T-helper 1 cell treated with Interleukin-12 subunit alpha and Interleukin-12 subunit beta and Interleukin-4 antibody, amounts not matched to agents 30 μg/mL and 1 μg/mL, for 36 hours (primary cell): ENCODE measurements around the gene APOBR.
A peak's percentile ranks its signal among the peaks of the same experiment; 100 is the strongest.
"Not testable (repeated sequence)": the region's sequence is repeated elsewhere in the genome, so short reads cannot be mapped to it uniquely, and the experiment has no call there.

Experiments
- H3K27ac Mint-ChIP-seq: one replicate; pipeline ENCODE4 v1.8.0; 2021; ENCODE audit warnings: mild to moderate bottlenecking, mixed read lengths
- H3K27me3 Mint-ChIP-seq: one replicate; pipeline ENCODE4 v1.8.0; 2021; ENCODE audit warnings: low read depth, mixed read lengths
- H3K36me3 Mint-ChIP-seq: one replicate; pipeline ENCODE4 v1.8.0; 2021; ENCODE audit warnings: low read depth, mixed read lengths
- H3K4me1 Mint-ChIP-seq: one replicate; pipeline ENCODE4 v1.8.0; 2021; ENCODE audit warnings: low read depth, mixed read lengths
- H3K4me3 Mint-ChIP-seq: one replicate; pipeline ENCODE4 v1.8.0; 2021; ENCODE audit warnings: mild to moderate bottlenecking, moderate library complexity, mixed read lengths
- H3K9me3 Mint-ChIP-seq: one replicate; pipeline ENCODE4 v1.8.0; 2021; ENCODE audit warnings: mixed read lengths

Gene APOBR

DNA sequence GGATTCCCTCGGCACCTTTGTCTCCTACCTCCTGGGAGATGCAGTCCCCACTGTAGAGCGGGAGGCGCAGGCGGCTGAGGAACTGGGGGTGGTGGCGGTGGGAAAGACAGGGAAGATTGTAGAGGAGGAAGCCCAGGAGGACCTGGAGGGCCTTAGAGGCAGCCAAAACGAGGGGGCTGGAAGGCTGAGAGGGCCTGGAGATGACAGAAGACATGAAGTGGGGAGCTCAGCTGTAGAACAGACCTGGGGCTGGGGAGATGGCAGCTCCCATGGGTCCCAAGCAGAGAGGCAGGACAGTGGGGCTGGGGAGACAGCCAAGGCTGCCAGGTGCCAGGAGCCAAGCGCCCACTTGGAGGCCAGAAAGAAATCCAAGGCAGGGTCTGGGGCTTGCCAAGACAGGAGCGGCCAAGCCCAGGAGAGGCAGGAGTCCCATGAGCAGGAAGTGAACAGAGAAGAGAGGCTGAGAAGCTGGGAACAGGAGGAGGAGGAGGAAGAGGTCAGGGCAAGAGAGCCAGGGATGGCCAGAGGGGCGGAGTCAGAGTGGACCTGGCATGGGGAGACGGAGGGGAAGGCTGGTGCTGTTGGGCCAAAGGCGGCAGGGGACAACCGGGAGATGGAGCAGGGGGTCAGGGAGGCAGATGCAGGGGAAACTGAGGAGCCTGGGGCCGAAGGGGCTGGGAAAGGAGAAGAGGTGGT, 803 bp downstream of the APOBR start:
- Mint-ChIP-seq H3K36me3 (peaks cover 23% of the 10 kb centered on the region), H3K27me3 (no peaks in the 10 kb centered on the region), H3K4me1 (peaks cover 49% of the 10 kb centered on the region), H3K4me3 (peak overlapping the region; percentile 83), H3K27ac (peak overlapping the region; percentile 97), H3K9me3 (no peaks in the 10 kb centered on the region)

DNA sequence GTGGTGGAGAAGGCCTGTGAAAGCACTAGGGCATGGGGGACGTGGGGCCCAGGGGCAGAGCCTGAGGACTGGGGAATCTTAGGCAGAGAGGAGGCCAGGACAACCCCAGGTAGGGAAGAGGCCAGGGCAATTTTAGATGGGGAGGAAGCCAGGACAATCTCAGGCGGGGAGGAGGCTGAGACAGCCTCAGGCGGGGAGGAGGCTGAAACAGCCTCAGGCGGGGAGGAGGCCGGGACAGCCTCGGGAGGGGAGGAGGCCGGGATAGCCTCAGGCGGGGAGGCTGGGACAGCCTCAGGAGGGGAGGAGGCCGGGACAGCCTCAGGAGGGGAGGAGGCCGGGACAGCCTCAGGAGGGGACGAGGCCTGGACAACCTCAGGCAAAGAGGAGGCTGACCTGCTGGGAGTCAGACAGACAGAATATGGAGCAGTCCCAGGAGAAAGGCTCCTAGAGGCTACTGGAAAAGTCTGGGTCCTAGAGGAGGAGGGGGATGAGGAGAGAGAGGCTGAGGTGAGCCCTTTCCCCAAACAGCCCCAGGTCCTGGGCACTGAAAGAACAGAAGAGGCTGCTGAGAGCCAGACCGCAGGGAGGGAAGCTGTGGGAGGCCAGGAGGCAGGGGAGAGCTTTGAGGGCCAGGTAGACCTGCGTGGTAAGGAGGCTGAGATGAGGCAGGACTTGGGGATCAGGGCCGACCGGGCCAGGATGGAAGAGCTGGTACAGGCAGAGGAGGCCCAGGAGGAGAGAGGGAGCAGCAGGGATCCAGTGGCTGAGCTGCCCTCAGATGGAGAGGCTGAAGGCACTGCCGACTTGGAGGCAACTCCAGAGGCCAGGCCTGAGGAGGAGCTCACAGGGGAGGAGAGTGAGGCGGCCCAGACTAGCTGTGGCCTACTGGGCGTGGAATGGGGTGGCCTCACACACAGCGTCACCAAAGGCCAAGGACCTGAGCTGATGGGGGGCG, 1.6 kb downstream of the APOBR start:
- Mint-ChIP-seq H3K4me3 (peak overlapping the region; percentile 83), H3K27me3 (no peaks in the 10 kb centered on the region), H3K27ac (peak overlapping the region; percentile 97), H3K9me3 (no peaks in the 10 kb centered on the region), H3K4me1 (peaks cover 49% of the 10 kb centered on the region), H3K36me3 (peaks cover 23% of the 10 kb centered on the region)

DNA sequence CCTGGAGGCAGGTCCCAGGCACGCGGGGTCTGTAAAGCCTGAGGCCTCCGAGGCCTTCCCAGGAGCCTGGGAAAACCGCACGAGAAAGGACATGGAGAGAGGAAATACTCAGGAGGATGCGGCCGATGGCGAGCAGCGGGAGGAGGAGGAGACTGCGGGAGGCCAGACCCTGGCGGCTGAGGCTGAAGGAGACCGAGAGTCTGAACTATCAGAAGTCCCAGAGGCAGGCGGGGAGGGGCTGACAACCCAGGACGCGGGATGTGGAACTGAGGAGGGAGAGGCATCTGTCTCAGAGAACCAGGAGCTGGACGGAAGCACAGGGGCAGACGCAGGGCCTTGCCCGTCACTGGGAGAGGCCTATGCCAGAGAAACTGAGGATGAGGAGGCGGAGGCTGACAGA, 2.4 kb downstream of the APOBR start:
- Mint-ChIP-seq H3K36me3 (peaks cover 22% of the 10 kb centered on the region), H3K27me3 (no peaks in the 10 kb centered on the region), H3K4me1 (peaks cover 49% of the 10 kb centered on the region), H3K27ac (no peak overlapping the region), H3K4me3 (no peak overlapping the region), H3K9me3 (no peaks in the 10 kb centered on the region)

DNA sequence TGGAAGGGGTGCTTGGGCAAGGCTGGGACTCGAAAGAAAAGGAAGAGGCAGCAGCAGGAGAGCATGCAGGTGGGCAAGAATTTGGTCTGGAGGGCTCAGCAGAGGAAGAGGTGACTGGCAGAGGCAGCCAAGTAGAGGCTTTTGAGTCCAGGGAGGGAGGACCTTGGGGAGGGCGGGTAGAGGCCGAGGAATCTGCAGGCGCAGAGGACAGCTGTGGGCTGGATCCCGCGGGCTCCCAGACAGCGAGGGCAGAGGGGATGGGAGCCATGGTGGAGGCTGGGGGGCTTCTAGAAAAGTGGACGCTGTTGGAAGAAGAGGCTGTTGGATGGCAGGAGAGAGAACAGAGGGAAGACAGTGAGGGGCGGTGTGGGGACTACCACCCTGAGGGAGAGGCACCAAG, 2.9 kb downstream of the APOBR start:
- no peak overlapping the region for H3K4me3 Mint-ChIP-seq
- H3K27me3 Mint-ChIP-seq = no peaks in the 10 kb centered on the region
- H3K4me1 Mint-ChIP-seq = peaks cover 47% of the 10 kb centered on the region
- H3K36me3 Mint-ChIP-seq = peaks cover 20% of the 10 kb centered on the region
- H3K9me3 Mint-ChIP-seq = no peaks in the 10 kb centered on the region
- H3K27ac Mint-ChIP-seq = no peak overlapping the region

DNA sequence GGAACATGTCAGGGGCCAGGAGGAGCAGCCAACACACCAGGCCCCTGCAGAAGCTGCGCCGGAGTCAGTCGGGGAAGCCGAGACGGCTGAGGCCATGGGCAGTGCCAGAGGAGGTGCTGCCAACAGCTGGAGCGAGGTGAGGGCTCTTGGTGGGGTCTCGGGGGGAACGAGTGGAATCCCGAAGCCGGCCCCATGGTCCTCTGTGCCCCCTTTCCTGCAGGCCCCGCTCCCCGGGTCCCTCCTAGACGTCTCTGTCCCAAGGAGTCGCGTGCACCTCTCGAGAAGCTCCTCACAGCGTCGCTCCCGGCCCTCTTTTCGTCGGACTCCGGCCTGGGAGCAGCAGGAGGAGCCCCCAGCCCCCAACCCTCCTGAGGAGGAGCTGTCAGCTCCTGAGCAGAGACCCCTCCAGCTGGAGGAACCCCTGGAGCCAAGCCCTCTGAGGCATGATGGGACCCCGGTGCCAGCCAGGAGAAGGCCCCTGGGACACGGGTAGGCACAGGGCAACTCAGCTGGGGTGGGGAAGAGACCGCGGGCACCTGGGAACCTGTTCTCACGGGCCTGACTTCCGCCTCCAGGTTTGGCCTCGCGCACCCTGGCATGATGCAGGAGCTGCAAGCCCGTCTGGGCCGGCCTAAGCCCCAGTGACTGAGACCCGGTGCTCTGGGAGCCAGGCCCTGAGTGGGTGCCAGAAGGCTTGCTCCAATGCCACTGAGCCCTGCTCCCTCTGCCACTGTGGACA, 3.6 kb downstream of the APOBR start:
- Mint-ChIP-seq H3K4me1 (peaks cover 43% of the 10 kb centered on the region), H3K36me3 (peaks cover 20% of the 10 kb centered on the region), H3K27ac (no peak overlapping the region), H3K9me3 (no peaks in the 10 kb centered on the region), H3K27me3 (no peaks in the 10 kb centered on the region), H3K4me3 (no peak overlapping the region)

DNA sequence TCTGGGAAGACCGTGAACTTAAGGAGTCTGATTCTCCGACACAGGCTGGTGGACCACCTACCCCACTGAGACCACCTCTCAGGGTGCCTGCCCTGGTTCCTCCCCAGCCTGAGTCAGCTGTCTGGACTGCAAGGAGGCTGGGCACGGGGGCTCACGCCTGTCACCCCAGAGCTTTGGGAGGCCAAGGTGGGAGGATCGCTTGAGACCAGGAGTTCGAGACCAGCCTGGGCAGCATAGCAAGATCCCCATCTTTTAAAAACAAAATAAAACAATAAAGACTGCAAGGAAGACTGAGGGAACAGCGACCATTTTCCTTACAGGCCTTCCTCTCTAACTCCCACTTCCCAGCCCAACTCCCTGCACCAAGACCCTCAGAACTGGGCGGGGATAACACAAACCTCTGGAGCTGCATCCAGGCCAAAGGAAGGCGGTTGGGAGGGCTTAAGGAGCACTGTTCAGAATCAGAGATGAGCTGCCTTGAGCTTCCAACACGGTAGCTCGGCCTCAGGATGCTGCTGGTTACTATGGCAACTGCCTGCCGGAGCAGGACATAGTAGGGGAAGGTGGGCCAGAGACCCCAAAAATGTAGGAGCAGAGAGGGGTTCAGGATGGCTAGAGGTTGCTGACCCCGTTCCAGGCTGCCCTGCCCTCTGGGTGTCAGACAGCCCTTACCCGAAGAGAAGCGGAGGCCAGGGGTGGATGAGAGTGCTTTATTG, 4.4 kb downstream of the APOBR start:
- Mint-ChIP-seq H3K4me3 (no peak overlapping the region), H3K4me1 (peaks cover 36% of the 10 kb centered on the region), H3K9me3 (no peaks in the 10 kb centered on the region), H3K36me3 (peaks cover 20% of the 10 kb centered on the region), H3K27me3 (peaks cover 3% of the 10 kb centered on the region), H3K27ac (no peak overlapping the region)

DNA sequence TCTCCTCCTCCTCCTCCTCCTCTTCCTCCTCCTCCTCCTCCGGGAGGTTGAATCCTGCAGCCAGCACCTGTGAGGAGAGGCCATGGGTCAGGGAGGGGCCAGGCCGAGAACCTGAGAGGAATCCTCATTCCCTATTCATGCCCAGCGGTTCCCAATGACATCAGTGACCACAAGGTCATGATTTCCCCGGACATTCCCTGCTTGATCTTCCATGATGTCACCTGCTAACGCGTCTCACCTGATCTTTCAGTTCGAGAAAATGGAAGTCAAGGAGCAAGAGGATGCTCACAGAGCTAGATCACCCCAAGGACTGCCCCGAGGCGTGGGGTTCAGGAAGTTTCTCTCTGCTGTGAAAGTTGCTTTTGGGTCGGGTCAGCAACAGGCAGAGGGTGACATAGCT, 5.4 kb downstream of the APOBR start:
- no peak overlapping the region for H3K27ac Mint-ChIP-seq
- H3K27me3 Mint-ChIP-seq = peaks cover 3% of the 10 kb centered on the region
- peaks cover 18% of the 10 kb centered on the region for H3K36me3 Mint-ChIP-seq
- peaks cover 26% of the 10 kb centered on the region for H3K4me1 Mint-ChIP-seq
- no peaks in the 10 kb centered on the region for H3K9me3 Mint-ChIP-seq
- no peak overlapping the region for H3K4me3 Mint-ChIP-seq

DNA sequence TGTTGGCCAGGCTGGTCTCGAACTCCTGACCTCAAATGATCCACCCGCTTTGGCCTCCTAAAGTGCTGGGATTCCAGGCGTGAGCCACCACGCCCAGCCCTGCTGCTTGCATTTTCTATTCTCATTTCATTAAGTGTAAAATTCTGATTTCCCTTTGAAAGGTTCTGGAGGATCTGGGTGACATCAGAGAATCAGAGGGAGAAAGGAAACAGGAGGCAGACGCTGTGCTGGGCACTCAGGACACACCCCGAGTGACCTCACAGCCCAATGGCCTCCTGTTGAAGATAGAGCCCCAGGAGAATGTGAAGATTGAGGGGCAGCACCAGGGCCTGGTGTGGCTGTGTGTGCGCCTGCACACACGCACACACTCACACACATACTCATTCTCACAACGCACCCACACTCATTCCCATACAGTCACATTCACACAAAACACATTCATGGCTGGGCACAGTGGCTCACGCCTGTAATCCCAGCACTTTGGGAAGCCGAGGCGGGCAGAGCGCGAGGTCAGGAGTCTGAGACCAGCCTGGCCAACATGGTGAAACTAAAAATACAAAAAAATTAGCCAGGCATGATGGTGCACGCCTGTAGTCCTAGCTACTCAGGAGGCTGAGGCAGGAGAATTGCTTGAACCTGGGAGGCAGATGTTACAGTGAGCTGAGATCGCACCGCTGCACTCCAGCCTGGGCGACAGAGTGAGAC, 6.2 kb downstream of the APOBR start:
- Mint-ChIP-seq H3K27ac (peak overlapping the region; percentile 1), H3K4me1 (peaks cover 18% of the 10 kb centered on the region), H3K36me3 (peaks cover 14% of the 10 kb centered on the region)
- not testable (repeated sequence) for H3K27me3 Mint-ChIP-seq, H3K4me3 Mint-ChIP-seq, H3K9me3 Mint-ChIP-seq

DNA sequence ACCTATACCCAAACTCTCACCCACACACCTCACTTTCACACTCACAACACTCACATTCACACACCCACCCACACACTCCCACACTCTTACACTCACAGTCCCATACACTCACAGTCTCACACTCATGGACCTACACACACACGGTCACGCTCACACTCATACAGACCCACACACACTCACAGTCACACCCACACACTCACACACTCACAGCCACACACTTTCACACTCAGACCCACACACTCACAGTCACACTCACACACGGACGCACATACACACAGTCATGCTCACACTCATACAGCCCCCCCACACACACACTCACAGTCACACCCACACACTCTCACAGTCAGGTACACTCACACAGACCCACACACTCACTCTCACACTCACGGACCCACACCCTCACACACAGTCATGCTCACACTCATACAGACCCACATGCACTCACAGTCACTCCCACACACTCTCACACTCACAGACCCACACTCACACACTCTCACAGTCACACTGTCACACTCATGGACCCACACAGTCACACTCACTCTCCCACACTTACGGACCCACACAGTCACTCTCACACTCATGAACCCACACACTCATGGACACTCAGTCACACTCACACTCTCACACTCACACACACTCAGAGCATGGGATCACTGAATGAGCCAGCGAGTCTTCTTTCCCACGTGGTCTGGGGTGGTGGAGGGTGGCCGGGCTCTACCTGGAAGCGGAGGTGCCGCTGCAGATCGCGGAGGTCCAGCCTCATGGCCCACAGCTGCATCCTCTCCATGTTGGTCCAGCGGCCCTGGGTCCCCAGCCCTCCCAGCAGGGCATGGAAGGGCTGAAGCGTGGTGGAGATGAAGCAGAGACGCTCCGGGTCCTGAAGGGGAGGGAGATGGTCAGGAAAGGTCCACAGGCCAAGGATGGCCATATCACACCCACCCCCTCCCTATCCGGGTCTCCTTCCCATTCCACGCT, 7.1 kb downstream of the APOBR start:
- Mint-ChIP-seq H3K36me3 (peaks cover 10% of the 10 kb centered on the region), H3K4me3 (no peak overlapping the region), H3K27ac (no peak overlapping the region), H3K4me1 (peaks cover 10% of the 10 kb centered on the region), H3K27me3 (peaks cover 14% of the 10 kb centered on the region), H3K9me3 (no peaks in the 10 kb centered on the region)

DNA sequence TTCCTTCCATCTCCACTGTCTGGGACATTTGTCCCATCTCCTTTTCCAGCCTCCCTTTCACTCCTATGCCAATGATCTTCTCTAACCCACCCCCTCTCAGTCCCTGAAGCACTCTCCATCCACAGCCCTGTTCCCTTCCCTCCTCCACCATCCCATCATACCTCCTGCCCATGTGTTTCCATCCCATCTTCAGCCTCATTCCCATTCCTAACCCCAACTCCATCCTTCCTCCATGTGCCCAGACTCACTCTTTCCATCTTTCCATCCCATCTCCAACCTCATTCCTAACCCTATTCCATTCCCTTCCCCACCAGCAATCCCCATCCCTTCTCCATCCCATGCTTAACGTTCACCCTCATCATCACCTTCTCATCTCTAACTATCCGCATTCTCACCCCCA, 7.8 kb downstream of the APOBR start:
- H3K27me3 Mint-ChIP-seq = peaks cover 18% of the 10 kb centered on the region
- no peaks in the 10 kb centered on the region for H3K9me3 Mint-ChIP-seq
- H3K27ac Mint-ChIP-seq = no peak overlapping the region
- no peak overlapping the region for H3K4me3 Mint-ChIP-seq
- H3K4me1 Mint-ChIP-seq = peaks cover 9% of the 10 kb centered on the region
- H3K36me3 Mint-ChIP-seq = peaks cover 4% of the 10 kb centered on the region

DNA sequence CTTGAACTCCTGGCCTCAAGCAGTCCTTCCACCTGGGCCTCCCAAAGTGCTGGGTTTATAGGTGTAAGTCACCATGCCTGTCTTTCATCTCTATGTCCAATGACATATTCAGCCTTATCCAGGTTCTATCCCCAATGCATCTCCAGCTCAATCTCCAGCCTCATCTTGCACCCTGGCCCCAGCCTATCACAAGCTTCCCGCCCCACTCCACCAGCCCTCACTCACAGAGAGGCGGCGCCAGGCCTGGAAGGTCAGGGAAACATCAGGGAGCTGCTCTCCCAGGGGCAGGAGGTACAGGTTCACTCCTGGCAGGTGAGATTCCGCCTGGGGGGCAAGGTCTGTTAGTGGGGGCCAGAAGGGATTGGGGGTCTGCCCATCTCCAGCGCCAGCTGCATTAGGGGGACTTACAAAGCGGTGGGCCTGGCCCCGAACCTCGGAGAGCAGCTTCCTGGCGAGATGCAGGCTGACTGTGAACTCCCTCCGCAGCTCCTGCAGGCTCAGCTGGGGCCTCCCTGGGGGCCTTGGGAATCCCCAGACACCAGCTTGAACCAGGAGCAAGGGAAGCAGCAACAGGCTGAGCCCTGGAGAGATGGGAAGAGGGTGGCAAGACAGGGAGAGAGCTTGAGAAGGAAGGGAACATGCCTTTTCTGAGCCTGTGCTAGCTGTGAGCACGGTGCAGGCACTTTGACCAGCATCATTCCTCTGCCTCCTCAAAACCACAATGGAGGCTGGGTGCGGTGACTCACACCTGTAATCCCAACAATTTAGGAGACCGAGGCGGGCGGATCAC, 9.2 kb downstream of the APOBR start:
- peaks cover 3% of the 10 kb centered on the region for H3K36me3 Mint-ChIP-seq
- no peak overlapping the region for H3K4me3 Mint-ChIP-seq
- peaks cover 18% of the 10 kb centered on the region for H3K27me3 Mint-ChIP-seq
- no peak overlapping the region for H3K27ac Mint-ChIP-seq
- H3K9me3 Mint-ChIP-seq = no peaks in the 10 kb centered on the region
- peaks cover 16% of the 10 kb centered on the region for H3K4me1 Mint-ChIP-seq

DNA sequence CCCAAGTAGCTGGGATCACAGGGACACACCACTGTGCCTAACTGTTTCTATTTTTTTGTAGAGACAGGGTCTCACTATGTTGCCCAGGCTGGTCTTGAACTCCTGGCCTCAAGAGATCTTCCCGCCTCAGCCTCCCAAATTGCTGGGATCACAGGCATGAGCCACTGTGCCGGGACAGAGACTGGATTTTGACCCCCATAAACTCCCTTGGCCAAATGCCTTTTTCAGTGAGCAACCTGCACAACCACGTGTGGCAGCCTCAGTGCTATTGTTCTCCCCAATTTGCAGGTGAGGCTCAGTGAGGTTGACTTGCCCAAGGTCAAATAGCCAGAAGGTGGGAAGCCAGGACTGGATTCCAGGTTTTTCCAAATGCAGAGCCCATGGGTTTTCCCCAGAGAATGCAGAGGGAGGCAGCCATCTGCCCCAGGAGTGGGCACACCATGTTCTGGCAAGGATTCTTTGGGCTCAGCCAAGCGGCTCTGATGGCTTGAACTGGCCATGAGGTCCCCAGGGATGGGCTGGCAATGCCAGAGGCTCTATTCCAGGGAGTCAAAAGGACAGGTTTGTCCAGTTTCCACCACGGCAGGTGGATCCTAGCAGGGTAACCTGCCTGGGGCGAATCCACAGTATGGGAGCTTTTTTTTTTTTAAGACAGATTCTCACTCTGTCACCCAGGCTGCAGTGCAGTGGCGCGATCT, 10.4 kb downstream of the APOBR start:
- Mint-ChIP-seq H3K9me3 (no peaks in the 10 kb centered on the region), H3K36me3 (no peaks in the 10 kb centered on the region), H3K4me1 (peaks cover 16% of the 10 kb centered on the region), H3K4me3 (no peak overlapping the region), H3K27ac (no peak overlapping the region), H3K27me3 (peaks cover 18% of the 10 kb centered on the region)
